ENCODE measurements around the gene TPM4. TPM values are rescaled to one million over a fixed set of nuclear protein-coding genes. Genes with fewer than 3 reads are reported as not detected.
A peak's percentile ranks its signal among the peaks of the same experiment; 100 is the strongest.
"Not testable (repeated sequence)": the region's sequence is repeated elsewhere in the genome, so short reads cannot be mapped to it uniquely, and the experiment has no call there.

The TPM4 gene
- polyA plus RNA-seq, 1 donor, result 223 TPM

DNA sequence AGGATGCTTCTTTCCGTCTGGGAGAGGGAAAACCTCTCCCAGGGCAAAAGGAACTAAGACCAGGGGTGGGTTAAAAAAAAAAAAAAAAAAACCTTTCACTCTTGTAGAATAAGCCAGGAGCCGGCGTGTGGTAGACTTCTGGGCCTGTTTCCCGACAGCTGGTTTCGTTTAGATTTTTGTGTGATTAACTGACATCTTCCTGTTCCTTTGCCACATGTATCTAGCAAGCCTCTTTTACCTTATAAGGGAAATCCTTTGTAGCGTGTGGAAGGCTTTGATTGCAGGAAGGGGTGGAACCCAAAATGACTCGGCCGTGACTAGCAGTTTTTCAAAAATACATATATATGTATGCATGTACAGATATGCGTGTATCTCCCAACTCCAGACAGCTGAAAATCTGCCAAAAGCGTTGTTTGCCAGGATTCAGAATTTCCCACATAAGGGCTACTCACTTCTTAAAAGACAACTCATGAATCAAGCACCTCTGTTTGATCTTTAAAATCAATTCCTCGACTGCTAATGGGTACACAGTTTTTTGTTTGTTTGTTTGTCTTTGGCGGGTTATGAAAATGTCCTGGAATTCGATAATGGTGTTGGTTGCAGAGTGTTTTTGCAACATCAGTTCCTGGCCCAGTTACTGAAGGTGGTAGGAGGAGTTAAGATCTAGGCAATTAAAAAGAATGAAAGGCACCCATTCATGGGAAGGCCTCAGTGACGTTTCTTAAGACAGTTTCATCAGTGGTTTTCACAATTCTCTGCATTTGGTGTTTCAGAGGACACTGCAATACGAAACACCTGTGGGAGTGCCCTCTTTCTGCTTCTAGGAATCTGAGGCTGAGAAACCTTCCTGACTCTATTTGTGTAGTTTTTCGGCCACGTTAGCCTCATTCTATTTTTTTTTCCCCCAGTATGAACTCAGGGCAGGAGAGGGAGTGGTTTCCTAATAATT lies 2.7 kb downstream of the TPM4 start:
- Histone ChIP-seq H3K36me3 (ENCODE audit: control insufficient read depth, insufficient read depth, low read length) (peaks cover 35% of the 10 kb centered on the region), H3K9me3 (ENCODE audit: control insufficient read depth, low read depth, low read length) (no peaks in the 10 kb centered on the region), H3K27me3 (ENCODE audit: control insufficient read depth, insufficient read depth, low read length) (no peaks in the 10 kb centered on the region), H3K27ac (ENCODE audit: low read length) (peak overlapping the region; percentile 79), H3K4me1 (ENCODE audit: control insufficient read depth, insufficient read depth, low read length) (peaks cover 23% of the 10 kb centered on the region), H3K4me3 (ENCODE audit: low read length) (peak overlapping the region; percentile 76)
- DNase-seq, result peak; percentile 76 to 84
- WGBS (ENCODE audit: insufficient coverage, low lambda C conversion rate), result 40% methylated on average over 1 of the region's 17 CpGs

DNA sequence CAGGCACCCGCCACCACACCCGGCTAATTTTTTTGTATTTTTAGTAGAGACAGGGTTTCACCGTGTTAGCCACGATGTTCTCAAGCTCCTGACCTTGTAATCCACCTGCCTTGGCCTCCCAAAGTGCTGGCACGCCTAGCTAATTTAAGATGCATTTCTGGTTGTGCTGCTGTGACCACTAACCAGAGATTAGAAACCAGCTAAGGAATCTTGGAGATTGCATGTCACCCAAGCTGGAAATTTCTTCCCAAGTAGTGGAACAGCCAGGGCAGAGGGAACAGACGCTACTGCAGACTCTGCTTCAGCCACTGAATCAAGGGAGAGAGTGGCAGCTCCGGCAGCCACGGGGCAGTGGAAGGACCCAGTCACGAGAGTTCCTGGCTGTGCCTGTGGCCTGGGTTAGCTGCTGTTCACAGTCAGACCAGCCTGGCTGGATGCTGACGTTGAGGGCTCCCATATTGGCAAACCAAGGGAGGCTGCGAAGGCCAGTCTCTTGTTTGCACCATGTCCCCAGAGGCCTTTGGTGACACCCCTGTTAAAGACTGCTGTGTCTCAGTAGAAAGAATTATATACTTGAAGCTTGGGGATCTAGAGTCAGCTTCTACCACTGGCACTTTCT lies 7.9 kb downstream of the TPM4 start:
- Histone ChIP-seq H3K4me3 (ENCODE audit: low read length) (no peak overlapping the region), H3K36me3 (ENCODE audit: control insufficient read depth, insufficient read depth, low read length) (peaks cover 77% of the 10 kb centered on the region), H3K4me1 (ENCODE audit: control insufficient read depth, insufficient read depth, low read length) (peaks cover 22% of the 10 kb centered on the region), H3K27me3 (ENCODE audit: control insufficient read depth, insufficient read depth, low read length) (no peaks in the 10 kb centered on the region), H3K27ac (ENCODE audit: low read length) (no peak overlapping the region), H3K9me3 (ENCODE audit: control insufficient read depth, low read depth, low read length) (no peaks in the 10 kb centered on the region)
- WGBS (ENCODE audit: insufficient coverage, low lambda C conversion rate), result no CpG with 5 or more reads among the region's 11 CpGs
- DNase-seq, result no peak

DNA sequence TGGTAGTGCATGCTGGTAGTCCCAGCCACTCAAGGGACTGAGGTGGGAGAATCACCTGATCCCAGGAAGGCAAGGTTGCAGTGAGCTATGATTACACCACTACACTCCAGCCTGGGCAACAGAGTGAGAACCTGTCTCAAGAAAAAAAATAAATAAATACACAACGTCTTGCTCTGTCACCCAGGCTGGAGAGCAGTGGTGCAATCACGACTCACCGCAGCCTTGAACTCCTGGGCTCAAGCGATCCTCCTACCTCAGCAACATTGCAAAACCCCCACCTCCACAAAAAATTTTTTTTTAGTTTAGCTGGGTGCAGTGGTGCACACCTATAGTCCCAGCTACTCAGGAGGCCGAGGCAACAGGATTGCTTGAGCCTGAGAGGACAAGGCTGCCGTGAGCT lies 8.8 kb downstream of the TPM4 start:
- Histone ChIP-seq H3K27me3 (ENCODE audit: control insufficient read depth, insufficient read depth, low read length) (no peaks in the 10 kb centered on the region), H3K36me3 (ENCODE audit: control insufficient read depth, insufficient read depth, low read length) (peaks cover 82% of the 10 kb centered on the region), H3K4me3 (ENCODE audit: low read length) (no peak overlapping the region), H3K27ac (ENCODE audit: low read length) (no peak overlapping the region), H3K4me1 (ENCODE audit: control insufficient read depth, insufficient read depth, low read length) (peaks cover 28% of the 10 kb centered on the region), H3K9me3 (ENCODE audit: control insufficient read depth, low read depth, low read length) (no peaks in the 10 kb centered on the region)
- no CpG with 5 or more reads among the region's 6 CpGs for WGBS (ENCODE audit: insufficient coverage, low lambda C conversion rate)
- no peak for DNase-seq

DNA sequence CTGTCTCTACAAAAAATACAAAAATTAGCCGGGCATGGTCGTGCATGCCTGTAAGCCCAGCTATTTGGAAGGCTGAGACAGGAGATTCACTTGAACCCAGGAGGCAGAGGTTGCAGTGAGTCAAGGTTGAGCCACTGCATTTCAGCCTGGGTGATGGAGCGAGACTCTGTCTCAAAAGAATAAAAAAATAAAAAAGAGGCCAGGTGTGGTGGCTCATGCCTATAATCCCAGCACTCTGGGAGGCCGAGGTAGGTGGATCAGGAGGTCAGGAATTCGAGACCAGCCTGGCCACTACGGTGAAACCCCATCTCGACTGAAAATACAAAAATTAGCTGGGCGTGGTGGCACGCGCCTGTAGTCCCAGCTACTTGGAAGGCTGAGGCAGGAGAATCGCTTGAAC lies 11.1 kb downstream of the TPM4 start:
- not testable (repeated sequence) for DNase-seq; H3K4me3 ChIP-seq (ENCODE audit: low read length); H3K9me3 ChIP-seq (ENCODE audit: control insufficient read depth, low read depth, low read length); H3K27me3 ChIP-seq (ENCODE audit: control insufficient read depth, insufficient read depth, low read length)
- Histone ChIP-seq H3K36me3 (ENCODE audit: control insufficient read depth, insufficient read depth, low read length) (peaks cover 88% of the 10 kb centered on the region), H3K27ac (ENCODE audit: low read length) (peak overlapping the region; percentile 85), H3K4me1 (ENCODE audit: control insufficient read depth, insufficient read depth, low read length) (peaks cover 31% of the 10 kb centered on the region)
- WGBS (ENCODE audit: insufficient coverage, low lambda C conversion rate), result 100% methylated on average over 1 of the region's 11 CpGs

DNA sequence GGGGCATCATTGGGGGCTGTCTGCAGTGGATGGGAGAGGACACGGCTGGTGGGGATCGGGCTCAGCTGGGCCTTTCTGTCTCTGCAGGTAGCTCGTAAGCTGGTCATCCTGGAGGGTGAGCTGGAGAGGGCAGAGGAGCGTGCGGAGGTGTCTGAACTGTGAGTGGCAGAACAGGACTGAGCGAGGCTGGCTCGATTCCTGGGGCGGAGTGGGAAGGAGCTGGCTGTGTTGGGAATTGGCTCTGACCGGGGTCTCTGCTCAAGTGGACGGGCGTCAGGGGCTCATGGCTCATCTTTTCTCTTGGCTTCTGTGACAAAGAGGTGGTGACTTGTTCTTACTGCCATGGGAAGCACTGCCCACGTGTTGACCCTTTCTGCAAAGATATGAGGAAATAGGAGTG lies 11.6 kb downstream of the TPM4 start:
- DNase-seq, result no peak
- no CpG with 5 or more reads among the region's 12 CpGs for WGBS (ENCODE audit: insufficient coverage, low lambda C conversion rate)
- H3K4me3 ChIP-seq (ENCODE audit: low read length), result no peak overlapping the region
- H3K4me1 ChIP-seq (ENCODE audit: control insufficient read depth, insufficient read depth, low read length), result peaks cover 31% of the 10 kb centered on the region
- H3K27ac ChIP-seq (ENCODE audit: low read length), result peak overlapping the region; percentile 85
- no peaks in the 10 kb centered on the region for H3K9me3 ChIP-seq (ENCODE audit: control insufficient read depth, low read depth, low read length)
- H3K27me3 ChIP-seq (ENCODE audit: control insufficient read depth, insufficient read depth, low read length), result no peaks in the 10 kb centered on the region
- H3K36me3 ChIP-seq (ENCODE audit: control insufficient read depth, insufficient read depth, low read length), result peaks cover 87% of the 10 kb centered on the region

DNA sequence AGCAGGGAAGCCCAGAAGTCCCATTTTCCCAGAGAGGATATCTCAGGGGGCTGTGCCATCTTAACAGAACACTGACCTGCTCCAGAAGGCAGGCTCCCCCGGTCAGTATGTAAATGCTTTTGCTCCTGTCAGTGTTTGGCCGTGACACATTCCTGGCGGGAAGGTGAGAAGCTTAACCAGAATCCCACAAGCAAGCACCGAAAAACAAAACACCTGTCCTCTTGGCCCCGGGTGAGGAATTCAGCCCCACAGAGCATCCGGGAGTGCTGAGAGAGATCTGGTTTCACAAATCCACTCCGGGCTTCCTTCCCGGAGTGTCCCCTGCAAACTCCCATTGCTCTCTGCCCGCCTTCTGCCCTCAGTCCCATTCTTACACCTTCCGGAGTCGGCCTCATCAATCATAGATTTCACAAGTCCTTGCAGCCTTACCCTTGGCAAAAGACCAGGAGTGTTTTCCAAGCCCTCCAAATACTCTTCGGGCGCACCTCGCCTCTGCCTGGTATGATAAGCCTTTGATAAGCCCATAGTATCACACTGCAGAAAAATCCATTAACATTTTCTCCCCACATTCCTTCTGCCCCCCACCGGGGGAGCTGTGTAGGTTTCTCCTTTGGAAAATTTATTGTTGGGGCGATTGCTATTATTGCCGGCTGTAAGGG lies 12.2 kb downstream of the TPM4 start:
- peak overlapping the region; percentile 85 for H3K27ac ChIP-seq (ENCODE audit: low read length)
- H3K9me3 ChIP-seq (ENCODE audit: control insufficient read depth, low read depth, low read length), result no peaks in the 10 kb centered on the region
- WGBS (ENCODE audit: insufficient coverage, low lambda C conversion rate), result no CpG with 5 or more reads among the region's 17 CpGs
- no peaks in the 10 kb centered on the region for H3K27me3 ChIP-seq (ENCODE audit: control insufficient read depth, insufficient read depth, low read length)
- H3K36me3 ChIP-seq (ENCODE audit: control insufficient read depth, insufficient read depth, low read length), result peaks cover 87% of the 10 kb centered on the region
- H3K4me1 ChIP-seq (ENCODE audit: control insufficient read depth, insufficient read depth, low read length), result peaks cover 31% of the 10 kb centered on the region
- DNase-seq, result peak; percentile 64 to 87
- no peak overlapping the region for H3K4me3 ChIP-seq (ENCODE audit: low read length)

DNA sequence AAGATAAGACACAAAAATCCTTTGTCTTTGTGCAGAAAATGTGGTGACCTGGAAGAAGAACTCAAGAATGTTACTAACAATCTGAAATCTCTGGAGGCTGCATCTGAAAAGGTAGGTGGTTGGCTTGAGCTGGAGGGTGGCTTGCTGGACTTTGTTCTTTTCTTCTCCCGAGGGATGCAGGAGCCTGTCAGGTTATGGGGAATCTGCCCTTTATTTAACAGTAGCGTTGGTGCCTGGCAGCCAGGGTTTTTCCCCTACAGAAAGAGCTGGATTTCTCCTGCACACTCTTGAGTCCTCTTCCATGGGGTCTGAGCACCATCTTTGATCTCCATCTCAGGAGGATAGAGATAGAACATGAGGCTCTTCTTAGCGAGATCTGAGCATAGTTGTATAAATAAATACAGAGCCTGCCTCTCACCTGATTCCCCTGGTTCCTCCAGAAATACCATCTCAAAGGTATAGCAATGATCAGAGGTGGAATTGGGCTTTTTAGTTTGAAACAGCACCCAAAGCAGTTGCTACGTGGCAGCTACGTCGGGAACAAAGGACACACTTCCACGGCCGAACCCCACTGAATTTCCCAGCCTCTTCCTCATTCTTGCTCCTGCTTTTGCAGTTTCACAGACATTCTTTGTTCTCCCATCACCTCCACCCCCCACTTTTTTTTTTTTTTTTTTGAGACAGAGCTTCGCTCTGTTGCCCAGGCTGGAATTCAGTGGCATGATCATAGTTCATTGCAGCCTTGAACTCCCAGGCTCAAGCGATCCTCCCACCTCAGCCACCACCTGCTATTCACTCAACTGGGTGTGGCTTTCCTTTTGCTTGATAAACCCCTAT lies 12.9 kb downstream of the TPM4 start:
- WGBS (ENCODE audit: insufficient coverage, low lambda C conversion rate), result 20% methylated on average over 2 of the region's 10 CpGs
- no peaks in the 10 kb centered on the region for H3K27me3 ChIP-seq (ENCODE audit: control insufficient read depth, insufficient read depth, low read length)
- peak overlapping the region; percentile 85 for H3K27ac ChIP-seq (ENCODE audit: low read length)
- peaks cover 87% of the 10 kb centered on the region for H3K36me3 ChIP-seq (ENCODE audit: control insufficient read depth, insufficient read depth, low read length)
- no peak overlapping the region for H3K4me3 ChIP-seq (ENCODE audit: low read length)
- DNase-seq, result peak; percentile 70 to 83
- H3K4me1 ChIP-seq (ENCODE audit: control insufficient read depth, insufficient read depth, low read length), result peaks cover 31% of the 10 kb centered on the region
- H3K9me3 ChIP-seq (ENCODE audit: control insufficient read depth, low read depth, low read length), result no peaks in the 10 kb centered on the region

DNA sequence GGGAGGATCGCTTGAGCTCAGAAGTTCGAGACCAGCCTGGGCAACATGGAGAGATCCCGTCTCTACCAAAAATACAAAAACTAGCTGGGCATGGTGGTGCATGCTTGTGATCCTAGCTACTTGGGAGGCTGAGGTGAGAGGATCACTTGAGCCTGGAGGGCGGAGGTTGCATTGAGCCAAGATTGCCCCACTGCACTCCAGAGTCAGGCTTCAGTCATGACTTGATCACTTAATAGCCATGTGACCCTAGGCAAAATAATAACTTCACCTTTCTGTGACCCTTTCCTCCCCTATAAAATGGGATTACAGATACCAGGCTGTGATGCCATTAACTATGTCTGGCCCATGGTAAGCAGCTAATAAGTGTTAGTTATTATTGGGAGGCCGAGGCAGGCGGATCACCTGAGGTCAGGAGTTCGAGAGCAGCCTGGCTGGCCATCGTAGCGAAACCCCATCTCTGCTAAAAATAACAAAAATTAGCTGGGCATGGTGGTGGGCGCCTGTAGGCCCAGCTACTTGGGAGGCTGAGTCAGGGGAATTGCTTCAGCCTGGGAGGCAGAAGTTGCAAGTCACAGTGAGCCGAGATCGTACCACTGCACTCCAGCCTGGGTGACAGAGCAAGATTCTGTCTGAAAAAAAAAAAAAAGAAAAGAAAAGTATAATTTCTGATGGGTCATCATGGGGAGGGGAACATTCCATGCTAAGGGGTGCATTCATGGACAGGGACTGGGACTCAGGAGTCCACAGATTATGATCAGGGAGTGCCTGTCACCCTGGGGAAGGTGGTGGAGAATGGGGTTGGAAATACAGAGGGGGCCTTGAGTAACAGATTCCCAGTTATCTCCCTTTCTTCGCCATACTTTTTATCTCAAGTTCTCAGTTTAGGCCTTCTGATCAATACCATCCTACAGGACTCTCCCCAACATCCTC lies 15.5 kb downstream of the TPM4 start:
- Histone ChIP-seq H3K4me3 (ENCODE audit: low read length) (no peak overlapping the region), H3K27ac (ENCODE audit: low read length) (no peak overlapping the region), H3K4me1 (ENCODE audit: control insufficient read depth, insufficient read depth, low read length) (peaks cover 31% of the 10 kb centered on the region), H3K9me3 (ENCODE audit: control insufficient read depth, low read depth, low read length) (no peaks in the 10 kb centered on the region), H3K27me3 (ENCODE audit: control insufficient read depth, insufficient read depth, low read length) (no peaks in the 10 kb centered on the region), H3K36me3 (ENCODE audit: control insufficient read depth, insufficient read depth, low read length) (peaks cover 83% of the 10 kb centered on the region)
- DNase-seq, result no peak
- 83% methylated on average over 1 of the region's 13 CpGs for WGBS (ENCODE audit: insufficient coverage, low lambda C conversion rate)

DNA sequence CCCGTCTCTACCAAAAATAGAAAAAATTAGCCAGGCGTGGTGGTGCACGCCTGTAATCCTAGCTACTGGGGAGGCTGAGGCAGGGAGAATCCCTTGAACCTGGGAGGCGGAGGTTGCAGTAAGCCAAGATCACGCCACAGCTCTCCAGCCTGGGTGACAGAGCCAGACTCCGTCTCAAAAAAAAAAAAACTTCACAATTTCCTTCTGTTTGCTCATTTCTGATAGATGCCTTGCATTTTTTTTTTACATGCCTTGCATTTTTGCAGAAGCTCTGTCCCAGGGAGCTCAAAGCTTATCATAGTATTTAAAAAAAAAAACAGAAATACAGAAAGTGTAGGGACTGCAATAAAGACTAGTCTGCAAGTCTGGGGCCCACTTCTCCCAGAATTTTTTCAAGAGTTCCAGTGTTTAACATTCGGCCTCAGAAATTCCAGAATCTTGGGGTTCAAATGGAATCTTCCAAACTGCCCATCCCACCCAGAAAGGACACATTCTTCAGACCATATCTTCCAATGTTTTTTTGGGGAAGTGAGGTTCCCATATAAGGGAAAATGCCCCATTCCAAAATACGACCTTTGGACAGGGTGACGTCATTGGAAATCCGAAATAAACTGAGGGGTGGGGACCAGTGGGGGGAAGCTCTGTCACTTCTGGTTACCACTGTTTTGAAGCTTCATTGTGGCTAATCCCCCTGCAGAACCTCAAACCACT lies 18.2 kb downstream of the TPM4 start:
- peaks cover 19% of the 10 kb centered on the region for H3K4me1 ChIP-seq (ENCODE audit: control insufficient read depth, insufficient read depth, low read length)
- peaks cover 80% of the 10 kb centered on the region for H3K36me3 ChIP-seq (ENCODE audit: control insufficient read depth, insufficient read depth, low read length)
- H3K4me3 ChIP-seq (ENCODE audit: low read length), result no peak overlapping the region
- no CpG with 5 or more reads among the region's 10 CpGs for WGBS (ENCODE audit: insufficient coverage, low lambda C conversion rate)
- H3K27me3 ChIP-seq (ENCODE audit: control insufficient read depth, insufficient read depth, low read length), result no peaks in the 10 kb centered on the region
- DNase-seq, result no peak
- no peaks in the 10 kb centered on the region for H3K9me3 ChIP-seq (ENCODE audit: control insufficient read depth, low read depth, low read length)
- no peak overlapping the region for H3K27ac ChIP-seq (ENCODE audit: low read length)

All from large intestine (tissue), 3 donors.